ENCODE data around the gene TIGD1. TPM values are rescaled to one million over a fixed set of nuclear protein-coding genes. Genes with fewer than 3 reads are reported as not detected.

Gene TIGD1
- polyA plus RNA-seq, 1 of the 3 experiments (the other 2 are of a cell fraction), result 4.6 TPM

DNA sequence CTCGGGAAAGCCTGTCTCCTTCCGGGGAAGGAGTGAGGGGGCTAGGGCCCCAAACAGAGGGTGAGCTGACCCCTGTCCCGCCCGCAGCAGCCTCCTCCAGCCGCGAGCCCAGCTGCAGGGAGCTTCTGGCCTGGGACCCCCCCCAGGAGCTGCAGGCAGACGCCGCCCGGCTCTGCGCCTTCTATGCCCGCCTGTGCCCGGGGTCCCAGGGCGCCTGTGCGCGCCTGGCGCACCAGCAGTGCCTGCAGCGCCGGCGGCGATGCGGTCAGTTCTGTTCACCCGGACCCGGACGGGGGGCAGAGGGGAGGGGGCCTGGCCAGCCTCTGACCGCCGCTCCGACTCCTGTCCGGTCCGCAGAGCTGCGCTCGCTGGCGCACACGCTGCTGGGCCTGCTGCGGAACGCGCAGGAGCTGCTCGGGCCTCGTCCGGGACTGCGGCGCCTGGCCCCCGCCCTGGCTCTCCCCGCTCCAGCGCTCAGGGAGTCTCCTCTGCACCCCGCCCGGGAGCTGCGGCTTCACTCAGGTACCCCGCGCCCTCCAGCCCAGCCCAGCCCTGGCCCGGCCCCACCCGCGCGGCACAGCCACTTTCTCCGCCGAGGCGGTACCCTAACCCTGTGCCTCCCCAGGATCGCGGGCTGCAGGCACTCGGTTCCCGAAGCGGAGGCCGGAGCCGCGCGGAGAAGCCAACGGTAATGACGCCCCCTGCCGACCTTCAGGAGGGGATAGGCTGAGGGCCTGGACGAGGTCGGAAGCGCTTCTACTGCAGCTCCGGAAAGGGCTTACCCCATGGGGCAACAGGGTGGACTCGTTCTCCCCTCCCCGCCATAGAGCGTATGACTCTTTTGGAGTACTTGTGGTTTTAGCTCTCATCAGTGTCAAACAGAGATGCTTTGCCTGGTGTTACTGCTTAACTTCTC, 26.4 kb downstream of the TIGD1 start:
- peak overlapping the region; percentile 76; the same call in 1 of the 2 replicates for H3K4me2 ChIP-seq
- ChIA-PET CTCF (interaction anchor here (0.7 to 9.7 kb wide), 28 partner anchors 8 to 641 kb away, joined by 3 to 196 read pairs (median 5); partner anchors contain the start of genes EIF4E2 and TIGD1), POLR2A (interaction anchor here (1.5 kb wide), 1 partner anchor 26 kb away, joined by 4 read pairs; the partner anchor contains the start of genes EIF4E2 and TIGD1)
- peak; percentile 87 for DNase-seq
- no peaks in the 10 kb centered on the region for H3K9me3 ChIP-seq
- no peaks in the 10 kb centered on the region for H3K79me2 ChIP-seq (ENCODE audit: insufficient read depth)
- H3F3A ChIP-seq (replicated peaks; ENCODE audit: insufficient read depth), result no peaks in the 10 kb centered on the region
- no peaks in the 10 kb centered on the region for H4K20me1 ChIP-seq (ENCODE audit: insufficient read depth)
- H2AFZ ChIP-seq (ENCODE audit: low read depth), result no peak overlapping the region
- peaks cover 0 to 23% of the 10 kb centered on the region in 2 experiments; a peak in 1 of 4 replicates for H3K4me1 ChIP-seq (ENCODE audit: control insufficient read depth in 1 of 2, insufficient read depth in 2 of 2, low read depth in 1 of 2, low read length in 1 of 2)
- H3K36me3 ChIP-seq (replicated peaks in 1 of 2; ENCODE audit: control insufficient read depth in 1 of 2, insufficient read depth in 2 of 2, low read length in 1 of 2), result no peaks in the 10 kb centered on the region
- no peak overlapping the region for H3K9ac ChIP-seq
- peaks cover 29% of the 10 kb centered on the region for H3K27me3 ChIP-seq (ENCODE audit: insufficient read depth)
- no peak overlapping the region for H3K27ac ChIP-seq (ENCODE audit: low read depth in 2 of 2, low read length in 1 of 2)
- H3K4me3 ChIP-seq (ENCODE audit: low read depth in 2 of 2, low read length in 1 of 2), result peak overlapping the region in 1 of 2 experiments; percentile 40; a peak in 3 of 4 replicates
- no CpG with 5 or more reads among the region's 75 CpGs for WGBS (ENCODE audit: low lambda C conversion rate)
- TF ChIP-seq ZBTB33 (IDR thresholded peaks at IDR 0.05; ENCODE audit: borderline replicate concordance, low read depth), result no peak
- no peak for TF ChIP-seq SIN3A (IDR thresholded peaks at IDR 0.05; ENCODE audit: borderline replicate concordance, low read depth, low read length)
- TF ChIP-seq, protein P1, sequence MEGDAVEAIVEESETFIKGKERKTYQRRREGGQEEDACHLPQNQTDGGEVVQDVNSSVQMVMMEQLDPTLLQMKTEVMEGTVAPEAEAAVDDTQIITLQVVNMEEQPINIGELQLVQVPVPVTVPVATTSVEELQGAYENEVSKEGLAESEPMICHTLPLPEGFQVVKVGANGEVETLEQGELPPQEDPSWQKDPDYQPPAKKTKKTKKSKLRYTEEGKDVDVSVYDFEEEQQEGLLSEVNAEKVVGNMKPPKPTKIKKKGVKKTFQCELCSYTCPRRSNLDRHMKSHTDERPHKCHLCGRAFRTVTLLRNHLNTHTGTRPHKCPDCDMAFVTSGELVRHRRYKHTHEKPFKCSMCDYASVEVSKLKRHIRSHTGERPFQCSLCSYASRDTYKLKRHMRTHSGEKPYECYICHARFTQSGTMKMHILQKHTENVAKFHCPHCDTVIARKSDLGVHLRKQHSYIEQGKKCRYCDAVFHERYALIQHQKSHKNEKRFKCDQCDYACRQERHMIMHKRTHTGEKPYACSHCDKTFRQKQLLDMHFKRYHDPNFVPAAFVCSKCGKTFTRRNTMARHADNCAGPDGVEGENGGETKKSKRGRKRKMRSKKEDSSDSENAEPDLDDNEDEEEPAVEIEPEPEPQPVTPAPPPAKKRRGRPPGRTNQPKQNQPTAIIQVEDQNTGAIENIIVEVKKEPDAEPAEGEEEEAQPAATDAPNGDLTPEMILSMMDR (IDR thresholded peaks at IDR 0.05), result peak; percentile 36
- no peak for TF ChIP-seq NFIC (IDR thresholded peaks at IDR 0.05; ENCODE audit: borderline replicate concordance)
- no peaks in the 10 kb centered on the region for H3K9me2 ChIP-seq

GRCh38 chr2:232523402-232523681, 27.0 kb downstream of the TIGD1 start:
- Histone ChIP-seq H3K4me3 (ENCODE audit: low read depth in 2 of 2, low read length in 1 of 2) (peak overlapping the region in 1 of 2 experiments; percentile 40; a peak in 1 of 4 replicates), H4K20me1 (ENCODE audit: insufficient read depth) (no peaks in the 10 kb centered on the region), H3K9ac (no peak overlapping the region), H3K79me2 (ENCODE audit: insufficient read depth) (no peaks in the 10 kb centered on the region), H3K4me2 (peak overlapping the region; percentile 76; the same call in 1 of the 2 replicates), H3K27me3 (ENCODE audit: insufficient read depth) (peaks cover 29% of the 10 kb centered on the region), H3K4me1 (ENCODE audit: control insufficient read depth in 1 of 2, insufficient read depth in 2 of 2, low read depth in 1 of 2, low read length in 1 of 2) (peaks cover 0 to 23% of the 10 kb centered on the region in 2 experiments; a peak in 1 of 4 replicates), H3K27ac (ENCODE audit: low read depth in 2 of 2, low read length in 1 of 2) (no peak overlapping the region), H3F3A (replicated peaks; ENCODE audit: insufficient read depth) (no peaks in the 10 kb centered on the region), H3K9me2 (no peaks in the 10 kb centered on the region), H3K36me3 (replicated peaks in 1 of 2; ENCODE audit: control insufficient read depth in 1 of 2, insufficient read depth in 2 of 2, low read length in 1 of 2) (no peaks in the 10 kb centered on the region), H2AFZ (ENCODE audit: low read depth) (no peak overlapping the region), H3K9me3 (no peaks in the 10 kb centered on the region)
- DNase-seq, result no peak
- TF ChIP-seq SIN3A (IDR thresholded peaks at IDR 0.05; ENCODE audit: borderline replicate concordance, low read depth, low read length) (no peak), FOXJ3 (CRISPR knock-in tag; IDR thresholded peaks at IDR 0.05) (no peak), SMC3 (IDR thresholded peaks at IDR 0.05; ENCODE audit: low read depth, low read length) (no peak), MAX (IDR thresholded peaks at IDR 0.05; ENCODE audit: low read depth) (no peak), FOXM1 (IDR thresholded peaks at IDR 0.05; ENCODE audit: low read depth) (no peak)
- TF ChIP-seq, protein P2, sequence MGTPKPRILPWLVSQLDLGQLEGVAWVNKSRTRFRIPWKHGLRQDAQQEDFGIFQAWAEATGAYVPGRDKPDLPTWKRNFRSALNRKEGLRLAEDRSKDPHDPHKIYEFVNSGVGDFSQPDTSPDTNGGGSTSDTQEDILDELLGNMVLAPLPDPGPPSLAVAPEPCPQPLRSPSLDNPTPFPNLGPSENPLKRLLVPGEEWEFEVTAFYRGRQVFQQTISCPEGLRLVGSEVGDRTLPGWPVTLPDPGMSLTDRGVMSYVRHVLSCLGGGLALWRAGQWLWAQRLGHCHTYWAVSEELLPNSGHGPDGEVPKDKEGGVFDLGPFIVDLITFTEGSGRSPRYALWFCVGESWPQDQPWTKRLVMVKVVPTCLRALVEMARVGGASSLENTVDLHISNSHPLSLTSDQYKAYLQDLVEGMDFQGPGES (IDR thresholded peaks at IDR 0.05; ENCODE audit: low read depth, low read length), result no peak
- 3% methylated on average over 11 of the region's 16 CpGs for WGBS (ENCODE audit: low lambda C conversion rate)
- POLR2A ChIA-PET, result interaction anchor here (1.5 kb wide), 1 partner anchor 27 kb away, joined by 4 read pairs; the partner anchor contains the start of genes EIF4E2 and TIGD1
- CTCF ChIA-PET, result interaction anchor here (0.9 to 9.7 kb wide), 26 partner anchors 8 to 641 kb away, joined by 3 to 196 read pairs (median 6); partner anchors contain the start of genes EIF4E2 and TIGD1
